Upper lobe of left lung (tissue), 6 donors: Measurements from ENCODE around the gene RELL1. TPM values are rescaled to one million over a fixed set of nuclear protein-coding genes. Genes with fewer than 3 reads are reported as not detected.

Source experiments
- ATAC-seq, 2 donors: fragments of 200-7000 bp; cut with Tn5 transposase; one replicate each; pipeline ENCODE4 v1.9.1; 2022; ENCODE audit warnings: mild to moderate bottlenecking in 2 of 2, moderate library complexity in 2 of 2; ENCODE audit not compliant: low FRiP score in 2 of 2
- DNase-seq, 2 donors: peaks; one replicate each; pipeline ENCODE4 v3.0.0-alpha.2; 2019 to 2020
- H3K27ac ChIP-seq, 4 donors: fragments of 200-600 bp; sonication (generic); one replicate each; pipeline ENCODE4 v1.5.1; 2016 to 2019
- H3K27me3 ChIP-seq, 4 donors: fragments of 200-600 bp; sonication (generic); one replicate each; pipeline ENCODE4 v1.5.1; 2017 to 2019
- H3K36me3 ChIP-seq, 4 donors: fragments of 200-600 bp; sonication (generic); one replicate each; pipeline ENCODE4 v1.5.1; 2016 to 2019
- H3K4me1 ChIP-seq, 4 donors: fragments of 200-600 bp; sonication (generic); one replicate each; pipeline ENCODE4 v1.5.1; 2018 to 2019
- H3K4me3 ChIP-seq, 4 donors: fragments of 200-600 bp; sonication (generic); one replicate each; pipeline ENCODE4 v1.5.1; 2017 to 2019; ENCODE audit warnings: mild to moderate bottlenecking in 2 of 4, moderate library complexity in 1 of 4
- H3K9me3 ChIP-seq, 4 donors: fragments of 200-600 bp; sonication (generic); one replicate each; pipeline ENCODE4 v1.5.1; 2018 to 2019
- CTCF ChIP-seq, 6 experiments: fragments of 450-650 bp in 4 of 6; fragments of 200-600 bp in 2 of 6; sonication (generic) in 2 of 6; IDR thresholded peaks; one replicate each; pipeline ENCODE4 v1.5.1; 2016 to 2019; ENCODE audit warnings: antibody characterized with exemption in 6 of 6
- EP300 ChIP-seq, 4 donors: sonication (generic); formaldehyde crosslinking; IDR thresholded peaks; one replicate each; pipeline ENCODE4 v1.5.1; 2017; ENCODE audit warnings: antibody characterized with exemption in 4 of 4, control low read depth in 2 of 4
- POLR2A ChIP-seq, 4 donors: fragments of 450-650 bp; IDR thresholded peaks; one replicate each; pipeline ENCODE4 v1.5.1; 2016 to 2017; ENCODE audit warnings: antibody characterized with exemption in 4 of 4, mild to moderate bottlenecking in 2 of 4
- POLR2AphosphoS5 ChIP-seq, 2 donors: sonication (generic); formaldehyde crosslinking; IDR thresholded peaks; one replicate each; pipeline ENCODE4 v1.5.1; 2017; ENCODE audit warnings: antibody characterized with exemption in 2 of 2
- WGBS, 2 donors: methylation state at CpG; one replicate each; pipeline ENCODE4 v1.1.5; 2017 to 2018; 5-methylcytosine and 5-hydroxymethylcytosine counted together
- total RNA-seq, 6 donors: library from RNA; depleted of rRNA in 4 of 6; stranded (reverse); fragments of >200 nt in 4 of 6; gene quantifications; one replicate each; pipeline versions ENCODE4 v1.1.0 to v1.2.1, GENCODE V29; 2016 to 2021
- donor health status: DM: no; HTN: no; CAD: no; lungs with moderate emphysema.
- donor health status: DM: no; HTN: yes; CAD: no; lungs with severe emphysema.

The RELL1 gene
- total RNA-seq, 6 donors from 2014 or later: 21.2 to 58.8 (median 40.7) TPM

GRCh38 chr4:37644962-37645361 lies 41.2 kb downstream of the RELL1 start:
- 83 to 90% methylated on average over 8 to 9 of the region's 9 CpGs for WGBS, 2 donors
- TF ChIP-seq EP300 (IDR thresholded peaks at IDR 0.05): no peak
- TF ChIP-seq POLR2AphosphoS5 (IDR thresholded peaks at IDR 0.05): no peak
- no peak for TF ChIP-seq POLR2A (IDR thresholded peaks at IDR 0.05)
- TF ChIP-seq CTCF (IDR thresholded peaks at IDR 0.05): no peak
- H3K4me3 ChIP-seq: no peak overlapping the region
- H3K4me1 ChIP-seq: peaks cover 13 to 20% (median 17%) of the 10 kb centered on the region in 4 donors
- H3K27ac ChIP-seq: no peak overlapping the region
- no peaks in the 10 kb centered on the region for H3K27me3 ChIP-seq
- no peak for ATAC-seq
- DNase-seq: no peak
- no peaks in the 10 kb centered on the region for H3K9me3 ChIP-seq
- peaks cover 0 to 20% (median 13%) of the 10 kb centered on the region in 4 donors for H3K36me3 ChIP-seq

- 66 to 73% methylated on average over 9 to 11 of the region's 11 CpGs for WGBS, 2 donors
- Histone ChIP-seq H3K36me3 (peaks cover 0 to 27% (median 12%) of the 10 kb centered on the region in 4 donors), H3K27ac (no peak overlapping the region), H3K4me1 (peaks cover 4 to 9% (median 7%) of the 10 kb centered on the region in 4 donors), H3K4me3 (no peak overlapping the region), H3K9me3 (no peaks in the 10 kb centered on the region), H3K27me3 (no peaks in the 10 kb centered on the region)
- ATAC-seq (peak in 1 of 2 donors; percentile 18), DNase-seq (no peak)
- no peak for TF ChIP-seq POLR2AphosphoS5 (IDR thresholded peaks at IDR 0.05)
- no peak for TF ChIP-seq EP300 (IDR thresholded peaks at IDR 0.05)
- no peak for TF ChIP-seq CTCF (IDR thresholded peaks at IDR 0.05)
- no peak for TF ChIP-seq POLR2A (IDR thresholded peaks at IDR 0.05)
Measured at GRCh38 chr4:37641886-37642849, 44.0 kb downstream of the RELL1 start.

GRCh38 chr4:37641352-37641751 lies 44.8 kb downstream of the RELL1 start:
- no peak overlapping the region for H3K4me3 ChIP-seq
- no peaks in the 10 kb centered on the region for H3K27me3 ChIP-seq
- H3K9me3 ChIP-seq: no peaks in the 10 kb centered on the region
- H3K27ac ChIP-seq: no peak overlapping the region
- peaks cover 0 to 25% (median 6%) of the 10 kb centered on the region in 4 donors for H3K36me3 ChIP-seq
- H3K4me1 ChIP-seq: peaks cover 4 to 9% (median 7%) of the 10 kb centered on the region in 4 donors
- WGBS, 2 donors: 73 to 86% methylated on average over 3 of the region's 3 CpGs
- DNase-seq: no peak
- no peak for ATAC-seq
- no peak for TF ChIP-seq POLR2AphosphoS5 (IDR thresholded peaks at IDR 0.05)
- TF ChIP-seq EP300 (IDR thresholded peaks at IDR 0.05): no peak
- TF ChIP-seq CTCF (IDR thresholded peaks at IDR 0.05): no peak
- no peak for TF ChIP-seq POLR2A (IDR thresholded peaks at IDR 0.05)

GRCh38 chr4:37639551-37640285 lies 46.5 kb downstream of the RELL1 start:
- ATAC-seq: peak in 1 of 2 donors; percentile 34
- Histone ChIP-seq H3K27ac (no peak overlapping the region), H3K36me3 (peaks cover 0 to 24% (median 5%) of the 10 kb centered on the region in 4 donors), H3K9me3 (no peaks in the 10 kb centered on the region), H3K27me3 (no peaks in the 10 kb centered on the region), H3K4me3 (no peak overlapping the region), H3K4me1 (peaks cover 4 to 9% (median 7%) of the 10 kb centered on the region in 4 donors)
- 48 to 65% methylated on average over 4 of the region's 4 CpGs for WGBS, 2 donors
- DNase-seq: no peak
- TF ChIP-seq POLR2A (IDR thresholded peaks at IDR 0.05) (no peak), EP300 (IDR thresholded peaks at IDR 0.05) (no peak), POLR2AphosphoS5 (IDR thresholded peaks at IDR 0.05) (no peak)

- ATAC-seq (no peak), DNase-seq (no peak)
- Histone ChIP-seq H3K27me3 (no peaks in the 10 kb centered on the region), H3K4me3 (no peak overlapping the region), H3K27ac (no peak overlapping the region), H3K4me1 (no peaks in the 10 kb centered on the region), H3K36me3 (peaks cover 0 to 50% (median 25%) of the 10 kb centered on the region in 4 donors), H3K9me3 (no peaks in the 10 kb centered on the region)
- TF ChIP-seq POLR2A (IDR thresholded peaks at IDR 0.05) (no peak), CTCF (IDR thresholded peaks at IDR 0.05) (no peak), POLR2AphosphoS5 (IDR thresholded peaks at IDR 0.05) (no peak)
- 85 to 95% methylated on average over 6 of the region's 6 CpGs for WGBS, 2 donors
Measured at GRCh38 chr4:37635155-37635554, 51.0 kb downstream of the RELL1 start.
